ENCODE data around the gene BOK. TPM values are rescaled to one million over a fixed set of nuclear protein-coding genes. Genes with fewer than 3 reads are reported as not detected.

Gene BOK
- total and polyA plus RNA-seq, 2 of the 4 experiments (the other 2 are of a cell fraction) = 13.3 to 34.4 TPM

DNA sequence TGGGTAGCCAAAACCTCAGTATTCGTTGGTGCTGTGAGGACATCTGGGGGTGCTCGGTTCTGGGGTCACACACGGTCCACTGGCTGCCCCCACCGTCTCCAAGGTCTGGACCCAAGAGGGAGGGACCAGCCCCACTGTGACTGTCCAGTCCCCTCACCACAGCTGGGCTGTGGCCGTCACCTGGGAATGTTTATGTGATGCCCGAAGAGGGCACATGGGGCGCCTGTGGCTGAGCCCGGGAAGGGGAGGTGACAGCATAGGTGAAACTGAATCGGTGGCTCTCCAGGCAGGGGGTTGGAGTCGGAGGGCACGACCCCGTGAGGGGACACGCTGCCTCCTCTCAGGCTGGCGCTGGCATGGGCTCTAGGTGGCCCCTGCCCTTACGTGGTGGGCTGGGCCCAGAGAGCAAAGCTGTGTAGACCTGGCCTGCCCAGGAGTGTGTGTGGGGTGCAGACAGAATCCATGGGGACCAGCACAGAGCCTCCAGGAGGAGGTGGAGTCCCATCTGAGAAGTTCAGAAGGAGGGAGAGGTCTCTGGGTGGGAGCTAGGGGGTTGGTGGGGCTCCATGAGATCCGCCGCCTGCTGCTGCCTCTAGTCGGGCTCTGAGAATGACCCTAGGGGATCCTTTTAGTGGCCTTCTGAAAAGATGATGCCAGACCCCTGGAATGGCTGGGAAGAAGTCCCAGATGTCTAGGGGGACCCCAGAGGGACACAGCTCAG lies 1.8 kb downstream of the BOK start (continued):
- TF ChIP-seq MAFK (IDR thresholded peaks at IDR 0.05; ENCODE audit: low read depth, low read length) (no peak), SMC3 (IDR thresholded peaks at IDR 0.05; ENCODE audit: low read depth, low read length) (no peak), USF2 (IDR thresholded peaks at IDR 0.05; ENCODE audit: low read depth, low read length) (no peak), BHLHE40 (IDR thresholded peaks at IDR 0.05; ENCODE audit: low read depth, low read length) (no peak)
